NB4 (cell line): ENCODE data around the gene SCFD1.

ENCODE experiments used
- MYC ChIP-seq: IDR thresholded peaks from 2 replicates; pipeline ENCODE4 v1.6.1; 2011; ENCODE audit warnings: low read depth, low read length
- POLR2A ChIP-seq: IDR thresholded peaks from 2 replicates; pipeline ENCODE4 v1.6.1; 2011; ENCODE audit warnings: mild to moderate bottlenecking; ENCODE audit not compliant: insufficient read length; ENCODE audit errors: extremely low read depth
- TF ChIP-seq, protein P1 (sequence below): IDR thresholded peaks from one replicate; pipeline ENCODE4 v1.5.1; 2012; ENCODE audit warnings: low read depth, low read length
- TF ChIP-seq, protein P2 (sequence below): IDR thresholded peaks from 2 replicates; pipeline ENCODE4 v1.6.1; 2011; ENCODE audit warnings: low read depth, low read length

DNA sequence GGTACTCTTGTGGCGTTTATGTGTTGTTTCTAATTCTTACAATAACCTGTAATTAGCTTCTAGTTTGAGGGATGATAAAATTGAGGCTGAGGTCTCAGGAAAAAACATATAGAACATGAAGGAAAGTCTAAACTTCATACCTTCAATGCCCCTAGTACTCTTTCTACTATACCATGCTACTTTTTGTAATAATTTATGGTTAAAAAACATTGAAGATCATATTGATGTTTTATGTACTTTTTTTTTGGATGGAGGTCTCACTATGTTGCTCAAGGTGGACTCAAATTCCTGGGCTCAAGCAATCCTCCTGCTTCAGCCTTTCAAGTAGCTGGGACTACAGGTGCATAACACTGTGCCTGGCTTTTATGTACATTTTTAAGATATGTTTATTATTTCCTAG, 49.3 kb upstream of the SCFD1 start:
- TF ChIP-seq, protein P1, sequence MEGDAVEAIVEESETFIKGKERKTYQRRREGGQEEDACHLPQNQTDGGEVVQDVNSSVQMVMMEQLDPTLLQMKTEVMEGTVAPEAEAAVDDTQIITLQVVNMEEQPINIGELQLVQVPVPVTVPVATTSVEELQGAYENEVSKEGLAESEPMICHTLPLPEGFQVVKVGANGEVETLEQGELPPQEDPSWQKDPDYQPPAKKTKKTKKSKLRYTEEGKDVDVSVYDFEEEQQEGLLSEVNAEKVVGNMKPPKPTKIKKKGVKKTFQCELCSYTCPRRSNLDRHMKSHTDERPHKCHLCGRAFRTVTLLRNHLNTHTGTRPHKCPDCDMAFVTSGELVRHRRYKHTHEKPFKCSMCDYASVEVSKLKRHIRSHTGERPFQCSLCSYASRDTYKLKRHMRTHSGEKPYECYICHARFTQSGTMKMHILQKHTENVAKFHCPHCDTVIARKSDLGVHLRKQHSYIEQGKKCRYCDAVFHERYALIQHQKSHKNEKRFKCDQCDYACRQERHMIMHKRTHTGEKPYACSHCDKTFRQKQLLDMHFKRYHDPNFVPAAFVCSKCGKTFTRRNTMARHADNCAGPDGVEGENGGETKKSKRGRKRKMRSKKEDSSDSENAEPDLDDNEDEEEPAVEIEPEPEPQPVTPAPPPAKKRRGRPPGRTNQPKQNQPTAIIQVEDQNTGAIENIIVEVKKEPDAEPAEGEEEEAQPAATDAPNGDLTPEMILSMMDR, result no peak
- TF ChIP-seq POLR2A (no peak), MYC (no peak)
- TF ChIP-seq, protein P2, sequence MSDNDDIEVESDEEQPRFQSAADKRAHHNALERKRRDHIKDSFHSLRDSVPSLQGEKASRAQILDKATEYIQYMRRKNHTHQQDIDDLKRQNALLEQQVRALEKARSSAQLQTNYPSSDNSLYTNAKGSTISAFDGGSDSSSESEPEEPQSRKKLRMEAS, result no peak
